Omental fat pad (tissue), 4 donors: ENCODE measurements around the gene PRSS27. TPM values are rescaled to one million over a fixed set of nuclear protein-coding genes. Genes with fewer than 3 reads are reported as not detected.

Source experiments
- ATAC-seq: fragments of 150-250 bp; one replicate; pipeline ENCODE4 v1.9.1; 2016; ENCODE audit warnings: mild to moderate bottlenecking, moderate library complexity; ENCODE audit not compliant: low FRiP score
- DNase-seq: peaks from one replicate; pipeline ENCODE4 v3.0.0-alpha.2; 2019; ENCODE audit warnings: low spot score
- CTCF ChIP-seq, 3 donors: fragments of 450-650 bp; IDR thresholded peaks; one replicate each; pipeline ENCODE4 v1.5.1; 2016 to 2017; ENCODE audit warnings: antibody characterized with exemption in 3 of 3, mild to moderate bottlenecking in 3 of 3, moderate library complexity in 2 of 3
- total RNA-seq, 4 donors: library from RNA; depleted of rRNA; stranded (reverse); fragments of >200 nt; gene quantifications; one replicate each; pipeline ENCODE4 v1.1.0, GENCODE V29; 2016

Gene PRSS27
- total RNA-seq, 4 donors from 2014 or later: 0.65 to 1.2 (median 1.0) TPM

- no peak for DNase-seq
- ATAC-seq: no peak
- no peak for TF ChIP-seq CTCF (IDR thresholded peaks at IDR 0.05)
Measured at GRCh38 chr16:2717383-2718263, 2.4 kb downstream of the PRSS27 start.

- ATAC-seq: no peak
- no peak for DNase-seq
- no peak for TF ChIP-seq CTCF (IDR thresholded peaks at IDR 0.05)
Measured at GRCh38 chr16:2716948-2717347, 3.1 kb downstream of the PRSS27 start.

- DNase-seq: no peak
- ATAC-seq: no peak
- no peak for TF ChIP-seq CTCF (IDR thresholded peaks at IDR 0.05)
Measured at GRCh38 chr16:2715966-2716885, 3.8 kb downstream of the PRSS27 start.

GRCh38 chr16:2715519-2715918 lies 4.5 kb downstream of the PRSS27 start:
- no peak for TF ChIP-seq CTCF (IDR thresholded peaks at IDR 0.05)

DNA sequence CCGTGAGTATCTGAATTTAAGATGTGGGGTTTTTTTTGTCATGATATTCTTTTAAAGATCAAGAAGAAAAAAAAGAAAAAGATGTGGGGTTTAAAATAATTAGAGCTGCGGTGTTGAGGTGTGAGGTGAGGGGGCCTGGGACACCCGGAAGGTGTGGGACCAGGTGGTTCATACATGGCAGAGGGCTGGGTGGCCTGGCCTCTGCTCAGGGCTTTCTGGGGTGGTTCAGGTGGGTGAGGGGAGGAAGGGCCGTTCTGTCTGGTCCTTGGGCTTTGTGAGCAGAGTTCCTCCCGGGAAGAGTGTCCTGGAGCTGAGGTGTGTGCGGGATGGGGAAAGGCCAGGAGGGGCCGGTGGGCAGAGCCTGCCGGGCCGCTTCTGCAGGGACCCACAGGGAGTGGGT lies 5.0 kb downstream of the PRSS27 start:
- ATAC-seq: no peak
- no peak for DNase-seq
- no peak for TF ChIP-seq CTCF (IDR thresholded peaks at IDR 0.05)

More at GRCh38 chr16:2715519-2715918, 4.5 kb downstream of the PRSS27 start:
- ATAC-seq: peak; percentile 50
- DNase-seq: peak; percentile 35

GRCh38 chr16:2713985-2714774 lies 5.8 kb downstream of the PRSS27 start:
- no peak for DNase-seq
- no peak for ATAC-seq
- TF ChIP-seq CTCF (IDR thresholded peaks at IDR 0.05): no peak
